ENCODE results near the gene PDIA5. TPM values are rescaled to one million over a fixed set of nuclear protein-coding genes. Genes with fewer than 3 reads are reported as not detected.
"Not testable (repeated sequence)": the region's sequence is repeated elsewhere in the genome, so short reads cannot be mapped to it uniquely, and the experiment has no call there.

PDIA5 gene
- polyA plus RNA-seq, 2 donors, result 3.1 to 5.9 TPM

DNA sequence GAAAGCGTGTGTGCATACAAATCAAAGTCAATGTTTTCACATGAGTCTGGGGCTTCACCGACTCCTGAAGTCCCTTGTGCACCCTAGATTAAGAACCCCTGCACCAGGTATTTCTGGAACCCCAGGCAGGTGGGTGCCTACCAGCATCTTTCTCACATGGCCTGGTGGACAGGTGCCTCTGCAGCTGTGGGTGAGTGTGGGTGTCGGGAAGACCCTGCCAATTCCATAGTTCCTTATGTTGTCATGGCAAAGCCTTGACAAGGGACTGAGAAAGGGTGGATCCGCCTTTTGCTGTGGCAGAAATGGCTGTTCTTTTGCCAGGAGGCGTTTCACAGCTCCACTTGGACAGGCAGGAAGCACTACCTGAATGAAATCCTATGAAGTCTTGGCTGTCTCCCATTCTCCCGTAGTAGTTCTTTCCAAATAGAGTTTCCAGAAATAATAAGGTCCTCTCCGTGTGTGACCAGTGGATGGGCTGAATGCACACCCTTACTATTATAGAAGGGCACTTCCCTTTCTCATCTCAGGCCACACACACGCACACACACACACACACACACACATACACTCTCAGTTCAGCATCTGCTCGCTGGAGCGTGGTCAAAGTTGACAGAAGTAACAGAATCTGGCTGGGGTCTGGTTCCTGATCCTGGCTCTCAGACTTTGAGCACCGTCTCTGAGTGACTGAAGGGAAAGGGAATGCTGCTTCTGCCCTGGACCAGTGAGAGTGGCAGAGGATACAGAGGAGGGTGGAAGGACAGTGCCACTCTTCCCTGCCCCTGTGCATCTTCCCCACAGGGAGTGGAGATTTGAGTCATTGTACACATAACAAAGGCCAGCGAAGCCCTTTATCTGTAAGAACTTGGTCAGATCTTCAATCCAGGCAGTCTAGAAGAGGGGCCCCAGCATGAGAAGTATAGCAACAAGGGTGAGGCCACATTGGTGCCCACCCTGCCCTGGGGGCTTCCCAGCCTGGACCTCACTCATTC, 38.7 kb downstream of the PDIA5 start:
- H3K36me3 ChIP-seq (ENCODE audit: control insufficient read depth in 2 of 2, insufficient read depth in 2 of 2, low read length in 1 of 2), result peaks cover 0 to 12% of the 10 kb centered on the region in 2 donors

DNA sequence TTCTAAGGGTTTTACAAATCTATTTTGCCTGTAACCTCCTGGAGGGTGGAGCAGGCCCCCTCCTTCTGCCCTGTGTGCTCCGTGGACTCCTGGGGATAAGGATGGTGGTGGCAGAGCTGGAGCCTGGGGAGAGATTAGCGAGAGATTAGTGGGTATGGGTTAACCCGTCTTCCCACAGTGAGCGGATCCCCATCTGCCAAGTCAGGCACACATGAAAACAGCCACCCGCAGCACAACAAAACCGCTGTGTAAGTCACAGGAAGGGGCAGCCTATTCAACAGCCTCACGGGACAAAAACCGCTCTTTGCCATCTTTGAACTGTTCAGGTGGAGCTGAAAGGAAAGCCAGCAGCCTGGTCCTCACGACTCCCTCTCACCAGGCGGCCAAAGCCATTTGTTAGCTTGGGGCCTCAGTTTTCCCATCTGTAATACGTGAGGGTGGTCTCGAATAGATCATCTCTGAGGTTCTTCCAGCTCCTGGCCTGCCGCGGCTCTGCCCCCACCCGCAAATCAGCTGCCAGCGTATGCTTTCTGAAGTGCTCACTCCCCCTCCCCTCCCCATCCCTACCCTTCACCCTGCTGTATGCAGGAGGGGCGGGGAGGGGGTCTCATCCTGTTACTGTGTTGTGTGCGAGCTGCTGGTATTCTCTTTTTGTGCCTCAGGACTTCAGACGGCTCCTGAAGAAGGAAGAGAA, 43.6 kb downstream of the PDIA5 start:
- peaks cover 2 to 20% of the 10 kb centered on the region in 2 donors for H3K36me3 ChIP-seq (ENCODE audit: control insufficient read depth in 2 of 2, insufficient read depth in 2 of 2, low read length in 1 of 2)
- 89 to 92% methylated on average over 19 of the region's 19 CpGs for WGBS, 2 donors
- no peaks in the 10 kb centered on the region for H3K4me1 ChIP-seq (ENCODE audit: control insufficient read depth in 2 of 2, insufficient read depth in 2 of 2, low read length in 1 of 2)
- H3K27ac ChIP-seq (ENCODE audit: low read depth in 2 of 2, low read length in 1 of 2), result no peak overlapping the region
- H3K9me3 ChIP-seq (ENCODE audit: control insufficient read depth in 2 of 2, insufficient read depth in 1 of 2, low read depth in 1 of 2, low read length in 1 of 2), result no peaks in the 10 kb centered on the region
- H3K27me3 ChIP-seq (ENCODE audit: control insufficient read depth in 1 of 2, insufficient read depth in 2 of 2, low read length in 2 of 2), result no peaks in the 10 kb centered on the region
- H3K4me3 ChIP-seq (ENCODE audit: low read depth in 1 of 2, low read length in 2 of 2), result no peak overlapping the region

More for the DNA sequence above, 38.7 kb downstream of the PDIA5 start:
- Histone ChIP-seq H3K27me3 (ENCODE audit: control insufficient read depth in 1 of 2, insufficient read depth in 2 of 2, low read length in 2 of 2) (no peaks in the 10 kb centered on the region), H3K4me1 (ENCODE audit: control insufficient read depth in 2 of 2, insufficient read depth in 2 of 2, low read length in 1 of 2) (peaks cover 0 to 3% of the 10 kb centered on the region in 2 donors), H3K27ac (ENCODE audit: low read depth in 2 of 2, low read length in 1 of 2) (no peak overlapping the region), H3K4me3 (ENCODE audit: low read depth in 1 of 2, low read length in 2 of 2) (no peak overlapping the region), H3K9me3 (ENCODE audit: control insufficient read depth in 2 of 2, insufficient read depth in 1 of 2, low read depth in 1 of 2, low read length in 1 of 2) (no peaks in the 10 kb centered on the region)
- 74 to 81% methylated on average over 12 of the region's 12 CpGs for WGBS, 2 donors

DNA sequence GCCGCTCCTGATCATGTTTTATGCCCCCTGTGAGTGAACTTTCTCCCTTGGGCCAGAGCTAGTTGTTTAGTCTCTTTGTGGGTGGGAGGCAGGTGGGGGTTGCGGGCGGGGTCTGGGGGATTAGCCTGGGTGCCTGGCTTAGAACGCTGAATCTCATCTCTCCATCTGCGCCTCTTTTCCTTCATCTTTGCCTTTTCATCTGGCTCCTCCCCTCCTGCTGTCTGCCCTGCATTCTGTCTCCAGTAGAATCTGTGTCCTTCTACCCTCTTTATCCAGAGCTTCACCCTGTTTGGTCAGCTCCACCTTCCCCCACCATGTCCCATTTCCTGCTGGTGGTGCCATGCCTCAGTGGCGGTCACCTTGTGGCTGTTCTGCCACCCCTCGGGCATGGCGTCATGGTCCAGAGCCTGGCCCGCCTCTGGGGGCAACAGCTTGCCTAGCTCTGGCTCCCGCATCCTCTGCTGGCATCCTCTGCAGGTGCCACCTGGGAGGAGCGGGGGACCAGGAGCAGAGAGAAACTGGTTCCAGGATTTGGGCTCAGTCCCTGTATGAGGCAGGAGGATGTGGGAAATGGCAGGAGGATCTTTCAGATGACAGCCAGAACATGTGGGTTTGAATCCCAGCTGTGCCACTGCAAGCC, 44.3 kb downstream of the PDIA5 start:
- peaks cover 3 to 16% of the 10 kb centered on the region in 2 donors for H3K36me3 ChIP-seq (ENCODE audit: control insufficient read depth in 2 of 2, insufficient read depth in 2 of 2, low read length in 1 of 2)
- H3K4me3 ChIP-seq (ENCODE audit: low read depth in 1 of 2, low read length in 2 of 2), result no peak overlapping the region
- H3K27me3 ChIP-seq (ENCODE audit: control insufficient read depth in 1 of 2, insufficient read depth in 2 of 2, low read length in 2 of 2), result no peaks in the 10 kb centered on the region
- 92 to 96% methylated on average over 11 of the region's 11 CpGs for WGBS, 2 donors
- H3K27ac ChIP-seq (ENCODE audit: low read depth in 2 of 2, low read length in 1 of 2), result no peak overlapping the region
- no peaks in the 10 kb centered on the region for H3K4me1 ChIP-seq (ENCODE audit: control insufficient read depth in 2 of 2, insufficient read depth in 2 of 2, low read length in 1 of 2)
- H3K9me3 ChIP-seq (ENCODE audit: control insufficient read depth in 2 of 2, insufficient read depth in 1 of 2, low read depth in 1 of 2, low read length in 1 of 2), result no peaks in the 10 kb centered on the region

DNA sequence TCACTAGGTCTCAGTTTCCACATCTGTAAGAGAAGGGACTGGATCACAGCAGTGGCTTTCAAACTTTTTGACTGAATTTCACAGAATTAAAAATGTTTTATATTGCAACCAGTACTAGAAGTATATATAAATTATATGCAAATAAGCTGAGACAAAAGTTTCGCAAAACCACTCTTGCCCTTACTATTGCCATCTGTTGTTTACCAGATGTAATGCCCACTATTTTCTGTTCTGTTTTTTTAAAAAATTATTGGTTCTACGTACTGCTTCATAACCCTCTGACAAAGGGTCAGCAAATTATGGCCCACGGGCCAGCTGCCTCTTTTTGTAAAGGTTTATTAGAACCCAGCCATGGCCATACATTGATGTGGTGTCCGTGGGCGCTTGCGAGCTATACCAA, 44.8 kb downstream of the PDIA5 start:
- H3K27ac ChIP-seq (ENCODE audit: low read depth in 2 of 2, low read length in 1 of 2), result no peak overlapping the region
- 94 to 97% methylated on average over 6 of the region's 6 CpGs for WGBS, 2 donors
- H3K36me3 ChIP-seq (ENCODE audit: control insufficient read depth in 2 of 2, insufficient read depth in 2 of 2, low read length in 1 of 2), result peaks cover 3 to 15% of the 10 kb centered on the region in 2 donors

DNA sequence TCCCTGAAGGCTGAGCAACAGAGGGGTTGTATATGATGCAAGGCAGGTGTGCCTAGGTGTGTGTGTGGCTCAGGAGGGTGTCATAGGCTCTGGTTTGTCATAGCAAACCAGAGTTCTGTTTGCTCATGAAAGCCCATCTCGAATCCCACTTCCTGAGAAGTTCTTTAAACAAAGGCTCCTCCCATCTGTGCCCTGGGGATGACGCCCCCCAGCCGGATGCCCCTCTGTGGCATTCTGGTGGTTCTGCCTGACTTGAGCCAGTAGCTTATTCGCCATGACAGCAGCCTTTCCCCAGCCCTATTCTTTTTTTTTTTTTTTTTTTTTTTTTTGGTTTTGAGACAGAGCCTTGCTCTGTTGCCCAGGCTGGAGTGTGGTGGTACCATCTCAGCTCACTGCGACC, 45.4 kb downstream of the PDIA5 start:
- 87 to 89% methylated on average over 5 of the region's 5 CpGs for WGBS, 2 donors
- Histone ChIP-seq H3K36me3 (ENCODE audit: control insufficient read depth in 2 of 2, insufficient read depth in 2 of 2, low read length in 1 of 2) (peaks cover 3 to 14% of the 10 kb centered on the region in 2 donors), H3K4me3 (ENCODE audit: low read depth in 1 of 2, low read length in 2 of 2) (no peak overlapping the region)

More for the DNA sequence above, 44.8 kb downstream of the PDIA5 start:
- H3K27me3 ChIP-seq (ENCODE audit: control insufficient read depth in 1 of 2, insufficient read depth in 2 of 2, low read length in 2 of 2), result no peaks in the 10 kb centered on the region
- no peaks in the 10 kb centered on the region for H3K4me1 ChIP-seq (ENCODE audit: control insufficient read depth in 2 of 2, insufficient read depth in 2 of 2, low read length in 1 of 2)
- H3K9me3 ChIP-seq (ENCODE audit: control insufficient read depth in 2 of 2, insufficient read depth in 1 of 2, low read depth in 1 of 2, low read length in 1 of 2), result no peaks in the 10 kb centered on the region
- no peak overlapping the region for H3K4me3 ChIP-seq (ENCODE audit: low read depth in 1 of 2, low read length in 2 of 2)

DNA sequence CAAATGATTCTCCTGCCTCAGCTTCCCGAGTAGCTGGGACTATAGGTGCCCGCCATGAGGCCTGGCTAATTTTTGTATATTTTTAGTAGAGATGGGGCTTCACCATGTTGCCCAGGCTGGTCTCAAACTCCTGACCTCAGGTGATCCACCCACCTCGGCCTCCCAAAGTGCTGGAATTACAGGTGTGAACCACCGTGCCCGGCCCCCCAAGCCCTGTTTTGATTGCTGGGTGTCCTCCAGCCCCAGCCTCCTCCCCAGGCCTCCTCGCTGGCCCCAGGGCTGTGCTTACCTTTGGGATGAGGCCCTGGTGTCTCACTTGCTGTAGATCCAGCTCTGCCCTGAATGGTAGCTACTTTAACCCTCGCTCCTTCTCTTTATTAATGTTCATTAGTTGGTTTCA, 45.8 kb downstream of the PDIA5 start:
- not testable (repeated sequence) for H3K27ac ChIP-seq (ENCODE audit: low read depth in 2 of 2, low read length in 1 of 2); H3K27me3 ChIP-seq (ENCODE audit: control insufficient read depth in 1 of 2, insufficient read depth in 2 of 2, low read length in 2 of 2); H3K4me3 ChIP-seq (ENCODE audit: low read depth in 1 of 2, low read length in 2 of 2); H3K4me1 ChIP-seq (ENCODE audit: control insufficient read depth in 2 of 2, insufficient read depth in 2 of 2, low read length in 1 of 2); H3K9me3 ChIP-seq (ENCODE audit: control insufficient read depth in 2 of 2, insufficient read depth in 1 of 2, low read depth in 1 of 2, low read length in 1 of 2)
- peaks cover 3 to 14% of the 10 kb centered on the region in 2 donors for H3K36me3 ChIP-seq (ENCODE audit: control insufficient read depth in 2 of 2, insufficient read depth in 2 of 2, low read length in 1 of 2)
- 95 to 96% methylated on average over 7 of the region's 7 CpGs for WGBS, 2 donors

More for the DNA sequence above, 45.4 kb downstream of the PDIA5 start:
- Histone ChIP-seq H3K4me1 (ENCODE audit: control insufficient read depth in 2 of 2, insufficient read depth in 2 of 2, low read length in 1 of 2) (no peaks in the 10 kb centered on the region), H3K9me3 (ENCODE audit: control insufficient read depth in 2 of 2, insufficient read depth in 1 of 2, low read depth in 1 of 2, low read length in 1 of 2) (no peaks in the 10 kb centered on the region), H3K27me3 (ENCODE audit: control insufficient read depth in 1 of 2, insufficient read depth in 2 of 2, low read length in 2 of 2) (no peaks in the 10 kb centered on the region), H3K27ac (ENCODE audit: low read depth in 2 of 2, low read length in 1 of 2) (no peak overlapping the region)

DNA sequence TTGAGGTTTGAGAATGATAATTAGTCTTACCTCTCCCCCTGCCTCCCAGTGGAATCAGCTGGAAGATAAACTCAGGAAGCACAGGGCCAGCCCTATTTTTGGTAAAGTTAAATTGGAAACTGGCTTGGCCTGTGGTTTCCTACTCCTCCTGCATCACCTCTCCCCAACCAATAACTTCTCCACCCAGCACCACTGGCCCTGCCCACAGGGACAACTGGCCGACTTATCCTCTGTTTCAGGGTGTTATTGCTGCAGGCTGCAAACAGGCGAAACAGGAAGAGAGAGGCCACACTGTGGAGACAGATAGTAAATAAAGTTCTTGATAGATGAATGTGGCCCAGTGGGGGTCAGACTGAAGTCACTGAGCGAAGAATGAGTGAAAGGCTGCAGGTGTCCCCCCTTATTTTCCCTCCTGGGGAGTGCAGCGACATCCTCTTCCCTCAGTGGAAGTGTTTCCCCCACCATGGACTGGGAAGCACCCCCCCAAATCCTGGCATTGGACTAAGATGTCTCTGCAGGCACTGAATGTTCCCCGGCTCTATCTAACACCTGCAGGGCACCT, 47.1 kb downstream of the PDIA5 start:
- Histone ChIP-seq H3K4me3 (ENCODE audit: low read depth in 1 of 2, low read length in 2 of 2) (no peak overlapping the region), H3K27ac (ENCODE audit: low read depth in 2 of 2, low read length in 1 of 2) (no peak overlapping the region), H3K4me1 (ENCODE audit: control insufficient read depth in 2 of 2, insufficient read depth in 2 of 2, low read length in 1 of 2) (no peaks in the 10 kb centered on the region), H3K36me3 (ENCODE audit: control insufficient read depth in 2 of 2, insufficient read depth in 2 of 2, low read length in 1 of 2) (peaks cover 3 to 14% of the 10 kb centered on the region in 2 donors), H3K27me3 (ENCODE audit: control insufficient read depth in 1 of 2, insufficient read depth in 2 of 2, low read length in 2 of 2) (no peaks in the 10 kb centered on the region), H3K9me3 (ENCODE audit: control insufficient read depth in 2 of 2, insufficient read depth in 1 of 2, low read depth in 1 of 2, low read length in 1 of 2) (no peaks in the 10 kb centered on the region)
- 61 to 66% methylated on average over 5 of the region's 5 CpGs for WGBS, 2 donors

DNA sequence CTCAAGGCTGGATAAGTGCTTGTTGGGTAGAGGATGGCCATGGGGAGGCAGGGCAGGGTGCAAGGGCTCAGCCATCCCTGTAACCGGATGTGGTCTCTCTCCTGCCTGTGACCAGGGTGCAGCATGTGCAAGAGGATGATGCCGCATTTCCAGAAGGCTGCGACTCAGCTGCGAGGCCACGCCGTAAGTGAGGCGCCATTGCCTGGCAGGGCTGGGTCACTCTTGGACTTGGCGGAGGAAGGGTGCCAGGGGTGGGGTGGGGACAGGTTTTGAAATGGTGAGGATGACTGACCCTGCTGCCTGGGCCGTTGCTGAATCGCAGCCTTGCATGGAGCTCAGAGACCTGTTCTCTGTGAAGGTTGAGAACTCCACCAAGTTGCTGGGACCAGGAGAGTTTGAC, 49.3 kb downstream of the PDIA5 start:
- Histone ChIP-seq H3K9me3 (ENCODE audit: control insufficient read depth in 2 of 2, insufficient read depth in 1 of 2, low read depth in 1 of 2, low read length in 1 of 2) (no peaks in the 10 kb centered on the region), H3K4me3 (ENCODE audit: low read depth in 1 of 2, low read length in 2 of 2) (no peak overlapping the region), H3K36me3 (ENCODE audit: control insufficient read depth in 2 of 2, insufficient read depth in 2 of 2, low read length in 1 of 2) (peaks cover 3 to 12% of the 10 kb centered on the region in 2 donors), H3K27me3 (ENCODE audit: control insufficient read depth in 1 of 2, insufficient read depth in 2 of 2, low read length in 2 of 2) (no peaks in the 10 kb centered on the region), H3K4me1 (ENCODE audit: control insufficient read depth in 2 of 2, insufficient read depth in 2 of 2, low read length in 1 of 2) (no peaks in the 10 kb centered on the region), H3K27ac (ENCODE audit: low read depth in 2 of 2, low read length in 1 of 2) (no peak overlapping the region)
- WGBS, 2 donors, result 97 to 100% methylated on average over 10 of the region's 10 CpGs

DNA sequence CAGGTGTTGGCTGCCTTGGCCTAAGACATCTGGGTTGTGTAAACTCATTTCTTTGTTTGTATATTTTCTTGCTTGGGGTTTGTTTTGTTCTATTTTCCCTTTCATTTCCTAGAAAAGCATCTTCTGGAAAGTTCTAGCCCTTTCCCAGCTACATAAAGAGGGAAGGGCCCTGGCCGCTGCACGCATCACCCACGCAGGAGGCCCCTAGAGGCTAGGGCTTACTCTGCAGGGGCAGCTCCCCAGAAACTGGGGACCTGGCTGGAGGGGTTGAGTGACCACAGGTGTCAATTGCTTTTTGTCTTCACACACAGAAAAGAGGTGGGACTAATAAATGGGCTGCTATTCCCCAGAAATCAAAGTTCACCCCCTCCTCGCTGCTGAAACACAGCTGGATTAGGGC, 52.6 kb downstream of the PDIA5 start:
- H3K27ac ChIP-seq (ENCODE audit: low read depth in 2 of 2, low read length in 1 of 2), result no peak overlapping the region
- 84 to 92% methylated on average over 4 of the region's 4 CpGs for WGBS, 2 donors
- H3K27me3 ChIP-seq (ENCODE audit: control insufficient read depth in 1 of 2, insufficient read depth in 2 of 2, low read length in 2 of 2), result no peaks in the 10 kb centered on the region
- no peak overlapping the region for H3K4me3 ChIP-seq (ENCODE audit: low read depth in 1 of 2, low read length in 2 of 2)
- H3K36me3 ChIP-seq (ENCODE audit: control insufficient read depth in 2 of 2, insufficient read depth in 2 of 2, low read length in 1 of 2), result peaks cover 3 to 16% of the 10 kb centered on the region in 2 donors
- H3K4me1 ChIP-seq (ENCODE audit: control insufficient read depth in 2 of 2, insufficient read depth in 2 of 2, low read length in 1 of 2), result peaks cover 0 to 3% of the 10 kb centered on the region in 2 donors
- no peaks in the 10 kb centered on the region for H3K9me3 ChIP-seq (ENCODE audit: control insufficient read depth in 2 of 2, insufficient read depth in 1 of 2, low read depth in 1 of 2, low read length in 1 of 2)

All from esophagus (tissue), 2 donors.